ENCODE measurements around the gene INPP5D.

Gene INPP5D

GRCh38 chr2:233213975-233214374 is 153.8 kb downstream of the INPP5D start:
- DNase-seq = no peak

- DNase-seq = no peak
Measured at GRCh38 chr2:233217892-233218377, 157.8 kb downstream of the INPP5D start.

GRCh38 chr2:233218836-233219235 is 158.7 kb downstream of the INPP5D start:
- DNase-seq = no peak

- DNase-seq = no peak
Measured at GRCh38 chr2:233219848-233220247, 159.7 kb downstream of the INPP5D start.

- no peak for DNase-seq
Measured at GRCh38 chr2:233221378-233222063, 161.4 kb downstream of the INPP5D start.

GRCh38 chr2:233223059-233223894 is 163.1 kb downstream of the INPP5D start:
- no peak for DNase-seq

- DNase-seq = no peak
Measured at GRCh38 chr2:233225230-233226068, 165.3 kb downstream of the INPP5D start.

GRCh38 chr2:233226511-233227031 is 166.4 kb downstream of the INPP5D start:
- no peak for DNase-seq

GRCh38 chr2:233227346-233227978 is 167.3 kb downstream of the INPP5D start:
- no peak for DNase-seq

- DNase-seq = no peak
Measured at GRCh38 chr2:233228376-233228775, 168.2 kb downstream of the INPP5D start.

- no peak for DNase-seq
Measured at GRCh38 chr2:233233618-233234230, 173.6 kb downstream of the INPP5D start.

- no peak for DNase-seq
Measured at GRCh38 chr2:233234264-233234663, 174.1 kb downstream of the INPP5D start.

GRCh38 chr2:233234996-233235395 is 174.9 kb downstream of the INPP5D start:
- DNase-seq = no peak

- DNase-seq = no peak
Measured at GRCh38 chr2:233235977-233236376, 175.8 kb downstream of the INPP5D start.

GRCh38 chr2:233236820-233237589 is 176.9 kb downstream of the INPP5D start:
- DNase-seq = no peak

GRCh38 chr2:233240897-233241296 is 180.8 kb downstream of the INPP5D start:
- DNase-seq = no peak

- DNase-seq = no peak
Measured at GRCh38 chr2:233241803-233242202, 181.7 kb downstream of the INPP5D start.

GRCh38 chr2:233242231-233242927 is 182.2 kb downstream of the INPP5D start:
- no peak for DNase-seq

GRCh38 chr2:233243348-233243747 is 183.2 kb downstream of the INPP5D start:
- no peak for DNase-seq

GRCh38 chr2:233244818-233245217 is 184.7 kb downstream of the INPP5D start:
- peak; percentile 9 for DNase-seq

GRCh38 chr2:233245406-233245805 is 185.3 kb downstream of the INPP5D start:
- no peak for DNase-seq
